B cell (primary cell): ENCODE results near the gene CMC1. TPM values are rescaled to one million over a fixed set of nuclear protein-coding genes. Genes with fewer than 3 reads are reported as not detected.

Source experiments
- ATAC-seq: fragments of 200-7000 bp; cut with Tn5 transposase; one replicate; pipeline ENCODE4 v1.10.0; 2021; ENCODE audit warnings: low read depth, mild to moderate bottlenecking, moderate number of reproducible peaks, moderate library complexity
- CTCF ChIA-PET: fragments of 350-600 bp; sonication (Branson Sonifier 250); formaldehyde crosslinking; loops from one replicate; lab custom pipeline; 2021; ENCODE audit warnings: antibody characterized with exemption, inconsistent platforms; lab: Charles Lee
- POLR2A ChIA-PET: fragments of 350-600 bp; sonication (Branson Sonifier 250); formaldehyde crosslinking; loops from one replicate; lab custom pipeline; 2021; ENCODE audit warnings: antibody characterized with exemption; lab: Charles Lee
- DNase-seq: peaks from one replicate; pipeline ENCODE4 v3.0.0; 2013
- H2AFZ ChIP-seq: 2 replicates; pipeline ENCODE4 v1.6.1; 2012; ENCODE audit warnings: mild to moderate bottlenecking, low read depth, low read length; ENCODE audit not compliant: insufficient read depth, poor library complexity, severe bottlenecking
- H3K27ac ChIP-seq, 2 donors: 1 replicate in 1 of 2; 2 replicates in 1 of 2; pipeline ENCODE4 v1.5.1; 2012 to 2013; ENCODE audit warnings: low read length in 2 of 2, mild to moderate bottlenecking in 2 of 2, moderate library complexity in 1 of 2
- H3K27me3 ChIP-seq, 4 experiments: fragments of 200-600 bp in 1 of 4; sonication (generic) in 1 of 4; replicated peaks in 1 of 4; 1 replicate in 2 of 4; 2 replicates in 2 of 4; pipeline versions ENCODE4 v1.6.1 to v1.7.0; 2013 to 2016; ENCODE audit warnings: low read length in 3 of 4, mild to moderate bottlenecking in 2 of 4, mixed read lengths in 1 of 4, moderate library complexity in 1 of 4; ENCODE audit not compliant: insufficient read depth in 4 of 4, control insufficient read depth in 3 of 4; ENCODE audit errors: control extremely low read depth in 1 of 4
- H3K36me3 ChIP-seq, 2 experiments: replicated peaks in 1 of 2; 1 replicate in 1 of 2; 2 replicates in 1 of 2; pipeline versions ENCODE4 v1.6.1 to v1.7.1; 2013; ENCODE audit warnings: low read length in 1 of 2; ENCODE audit not compliant: insufficient read depth in 2 of 2, control insufficient read depth in 1 of 2; ENCODE audit errors: control extremely low read depth in 1 of 2, extremely low read depth in 1 of 2
- H3K4me1 ChIP-seq, 2 donors: fragments of 200-600 bp in 1 of 2; sonication (generic) in 1 of 2; 1 replicate in 1 of 2; 2 replicates in 1 of 2; pipeline versions ENCODE4 v1.5.1 to v1.6.1; 2013 to 2017; ENCODE audit warnings: low read length in 2 of 2; ENCODE audit not compliant: control insufficient read depth in 2 of 2, insufficient read depth in 2 of 2
- H3K4me2 ChIP-seq: replicated peaks from 2 replicates; pipeline ENCODE3; 2012; ENCODE audit warnings: mild to moderate bottlenecking, low read depth, low read length; ENCODE audit not compliant: poor library complexity, severe bottlenecking
- H3K4me3 ChIP-seq, 5 experiments: fragments of 200-600 bp in 1 of 5; sonication (generic) in 1 of 5; 1 replicate in 3 of 5; 2 replicates in 2 of 5; pipeline versions ENCODE4 v1.5.1 to v1.7.0; 2011 to 2016; ENCODE audit warnings: low read length in 4 of 5, mild to moderate bottlenecking in 4 of 5, low read depth in 2 of 5, control low read depth in 1 of 5, moderate library complexity in 1 of 5; ENCODE audit not compliant: insufficient read depth in 1 of 5; ENCODE audit errors: control extremely low read depth in 1 of 5, extremely low read depth in 1 of 5
- H3K79me2 ChIP-seq: fragments of 200-600 bp; sonication (generic); one replicate; pipeline ENCODE4 v1.6.0; 2016; ENCODE audit warnings: low read length; ENCODE audit not compliant: control insufficient read depth, insufficient read depth
- H3K9ac ChIP-seq: fragments of 200-600 bp; sonication (generic); 2 replicates; pipeline ENCODE4 v1.6.1; 2017; ENCODE audit warnings: mild to moderate bottlenecking, low read length, moderate library complexity
- H3K9me3 ChIP-seq, 3 donors: one replicate each; pipeline versions ENCODE4 v1.6.1 to v1.7.1; 2013; ENCODE audit warnings: low read length in 2 of 3; ENCODE audit not compliant: control insufficient read depth in 2 of 3, insufficient read depth in 1 of 3; ENCODE audit errors: control extremely low read depth in 1 of 3
- H4K20me1 ChIP-seq: 2 replicates; pipeline ENCODE4 v1.6.0; 2012; ENCODE audit warnings: mild to moderate bottlenecking, low read length; ENCODE audit not compliant: insufficient read depth, control insufficient read depth, poor library complexity, severe bottlenecking
- H3K27ac Mint-ChIP-seq: one replicate; pipeline ENCODE4 v1.8.0; 2021; ENCODE audit warnings: mixed read lengths
- H3K27me3 Mint-ChIP-seq: one replicate; pipeline ENCODE4 v1.8.0; 2021; ENCODE audit warnings: mixed read lengths
- H3K4me1 Mint-ChIP-seq: one replicate; pipeline ENCODE4 v1.8.0; 2021; ENCODE audit warnings: mixed read lengths
- H3K4me3 Mint-ChIP-seq: one replicate; pipeline ENCODE4 v1.8.0; 2021; ENCODE audit warnings: mixed read lengths
- H3K9me3 Mint-ChIP-seq: one replicate; pipeline ENCODE4 v1.8.0; 2022; ENCODE audit warnings: mixed read lengths; ENCODE audit not compliant: insufficient read depth
- EZH2 ChIP-seq: IDR thresholded peaks from 2 replicates; pipeline ENCODE4 v1.6.1; 2012; ENCODE audit warnings: borderline replicate concordance, low read depth, mild to moderate bottlenecking, moderate library complexity, low read length; ENCODE audit not compliant: insufficient read depth, poor library complexity, severe bottlenecking
- WGBS: methylation state at CpG from one replicate; pipeline ENCODE4 v1.1.5; 2013; ENCODE audit warnings: missing lambda C conversion rate; ENCODE audit not compliant: insufficient coverage; 5-methylcytosine and 5-hydroxymethylcytosine counted together
- intact Hi-C: fragments of 100-400 bp; cut with micrococcal nuclease; formaldehyde crosslinking; loops from one replicate; pipeline ENCODE4 v1.10.0; 2022
- polyA plus RNA-seq: library from polyadenylated mRNA; depleted of rRNA; stranded (reverse); fragments of >200 nt; gene quantifications from 2 replicates; pipeline ENCODE4 v1.2.3, GENCODE V29; 2012
- total RNA-seq, 2 donors: library from RNA; stranded (reverse); fragments of 120-200 nt in 1 of 2; gene quantifications; 1 replicate in 1 of 2; 2 replicates in 1 of 2; pipeline versions ENCODE4 v1.2.3 to v1.2.4, GENCODE V29; 2013 to 2022
- TF ChIP-seq, protein P1 (sequence below): fragments of 200-600 bp; IDR thresholded peaks from one replicate; pipeline ENCODE4 v1.8.0; 2022; ENCODE audit warnings: antibody characterized with exemption, mild to moderate bottlenecking

CMC1 gene
- total and polyA plus RNA-seq, 2 donors (not counting 1 experiment from before 2014, with no cell fraction given), result 6.7 to 14.5 TPM

DNA sequence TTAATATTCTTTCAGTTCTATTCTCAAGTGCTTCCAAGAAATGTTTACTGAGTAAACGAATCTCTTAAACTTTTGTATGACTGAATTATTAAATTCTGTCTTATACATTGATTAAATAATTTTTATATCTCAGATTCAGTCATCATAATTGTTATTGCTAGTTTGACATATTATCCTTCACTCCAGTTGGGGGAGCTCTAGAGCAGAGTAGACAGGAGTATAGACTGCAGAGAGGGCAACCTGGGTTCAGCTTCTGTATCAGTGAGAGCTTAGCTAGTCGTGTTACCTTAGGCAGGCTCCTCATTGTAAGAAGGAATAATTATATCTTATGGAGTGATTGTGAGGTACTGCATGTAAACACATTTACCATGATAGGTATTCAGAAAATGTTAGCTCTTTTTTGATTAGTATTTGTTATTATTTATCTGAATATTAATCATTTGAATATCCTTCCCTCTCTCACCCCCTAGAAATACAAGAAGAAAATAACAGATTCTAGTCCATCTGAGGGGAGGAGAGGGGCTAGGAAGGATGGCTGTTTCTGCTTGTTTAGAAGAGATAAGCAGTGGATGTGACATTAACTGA, 76.1 kb downstream of the CMC1 start:
- H3K79me2 ChIP-seq, result no peaks in the 10 kb centered on the region
- H2AFZ ChIP-seq, result no peak overlapping the region
- WGBS, result no CpG with 5 or more reads among the region's 2 CpGs
- H3K27ac ChIP-seq, result no peak overlapping the region
- H3K4me1 ChIP-seq, result no peaks in the 10 kb centered on the region
- no peaks in the 10 kb centered on the region for H3K9me3 ChIP-seq
- ChIA-PET POLR2A (no interaction called here), CTCF (interaction anchor here (0.9 to 1.2 kb wide), 5 partner anchors 8 to 606 kb away, joined by 3 to 4 read pairs (median 3); no protein-coding TSS in a partner anchor)
- TF ChIP-seq, protein P1, sequence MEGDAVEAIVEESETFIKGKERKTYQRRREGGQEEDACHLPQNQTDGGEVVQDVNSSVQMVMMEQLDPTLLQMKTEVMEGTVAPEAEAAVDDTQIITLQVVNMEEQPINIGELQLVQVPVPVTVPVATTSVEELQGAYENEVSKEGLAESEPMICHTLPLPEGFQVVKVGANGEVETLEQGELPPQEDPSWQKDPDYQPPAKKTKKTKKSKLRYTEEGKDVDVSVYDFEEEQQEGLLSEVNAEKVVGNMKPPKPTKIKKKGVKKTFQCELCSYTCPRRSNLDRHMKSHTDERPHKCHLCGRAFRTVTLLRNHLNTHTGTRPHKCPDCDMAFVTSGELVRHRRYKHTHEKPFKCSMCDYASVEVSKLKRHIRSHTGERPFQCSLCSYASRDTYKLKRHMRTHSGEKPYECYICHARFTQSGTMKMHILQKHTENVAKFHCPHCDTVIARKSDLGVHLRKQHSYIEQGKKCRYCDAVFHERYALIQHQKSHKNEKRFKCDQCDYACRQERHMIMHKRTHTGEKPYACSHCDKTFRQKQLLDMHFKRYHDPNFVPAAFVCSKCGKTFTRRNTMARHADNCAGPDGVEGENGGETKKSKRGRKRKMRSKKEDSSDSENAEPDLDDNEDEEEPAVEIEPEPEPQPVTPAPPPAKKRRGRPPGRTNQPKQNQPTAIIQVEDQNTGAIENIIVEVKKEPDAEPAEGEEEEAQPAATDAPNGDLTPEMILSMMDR, result peak; percentile 77
- no peak for TF ChIP-seq EZH2
- no peaks in the 10 kb centered on the region for H3K27me3 Mint-ChIP-seq
- no peaks in the 10 kb centered on the region for H3K27me3 ChIP-seq
- DNase-seq, result peak; percentile 44
- peaks cover 0 to 3% of the 10 kb centered on the region in 2 experiments for H3K36me3 ChIP-seq
- H3K9me3 Mint-ChIP-seq, result no peaks in the 10 kb centered on the region
- no peaks in the 10 kb centered on the region for H4K20me1 ChIP-seq
- peak; percentile 47 for ATAC-seq
- intact Hi-C loops, result no loop called here
- H3K4me3 Mint-ChIP-seq, result no peak overlapping the region
- H3K4me3 ChIP-seq, result no peak overlapping the region
- H3K27ac Mint-ChIP-seq, result no peak overlapping the region
- H3K9ac ChIP-seq, result no peak overlapping the region
- H3K4me1 Mint-ChIP-seq, result no peaks in the 10 kb centered on the region
- H3K4me2 ChIP-seq, result no peak overlapping the region

DNA sequence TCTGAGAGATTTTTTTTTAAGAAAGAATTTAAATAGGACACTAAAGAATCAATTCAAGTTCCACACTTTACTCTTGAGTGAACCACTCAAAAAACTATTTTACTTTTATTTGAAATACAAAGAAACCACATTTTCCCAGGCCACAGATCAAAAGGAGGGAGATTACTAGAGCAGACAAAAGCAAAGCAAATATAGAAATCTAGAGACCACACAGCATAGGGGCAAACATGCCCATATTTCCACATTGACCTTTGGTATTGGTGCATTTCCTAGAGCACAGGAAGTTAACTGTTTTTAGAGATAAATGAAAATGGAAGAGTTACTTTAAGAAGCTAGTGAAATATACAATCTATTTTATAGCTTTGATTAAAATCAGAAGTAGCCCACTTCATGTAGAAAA, 79.6 kb downstream of the CMC1 start:
- intact Hi-C loops, result no loop called here
- Histone ChIP-seq H3K4me3 (no peak overlapping the region), H4K20me1 (no peaks in the 10 kb centered on the region), H3K4me1 (no peaks in the 10 kb centered on the region), H3K27me3 (no peaks in the 10 kb centered on the region), H2AFZ (no peak overlapping the region), H3K9ac (no peak overlapping the region), H3K4me2 (no peak overlapping the region), H3K79me2 (no peaks in the 10 kb centered on the region), H3K27ac (no peak overlapping the region), H3K36me3 (peaks cover 9 to 19% of the 10 kb centered on the region in 2 experiments), H3K9me3 (no peaks in the 10 kb centered on the region)
- DNase-seq, result no peak
- no peak overlapping the region for H3K4me3 Mint-ChIP-seq
- H3K9me3 Mint-ChIP-seq, result no peaks in the 10 kb centered on the region
- ChIA-PET CTCF (interaction anchor here (1.0 to 1.3 kb wide), 3 partner anchors 28 to 609 kb away, joined by 3 to 4 read pairs (median 3); partner anchors contain the start of genes AZI2 and ZCWPW2), POLR2A (no interaction called here)
- H3K4me1 Mint-ChIP-seq, result no peaks in the 10 kb centered on the region
- ATAC-seq, result no peak
- no peaks in the 10 kb centered on the region for H3K27me3 Mint-ChIP-seq
- no peak for TF ChIP-seq EZH2
- TF ChIP-seq, protein P1, result no peak
- no peak overlapping the region for H3K27ac Mint-ChIP-seq
